K562 (cell line): ENCODE results near the gene ZMIZ1. TPM values are rescaled to one million over a fixed set of nuclear protein-coding genes. Genes with fewer than 3 reads are reported as not detected.

Source experiments
- ASH1L ChIP-seq: fragments of 450-650 bp; IDR thresholded peaks from 2 replicates; pipeline ENCODE4 v1.6.1; 2018; ENCODE audit warnings: borderline replicate concordance, mild to moderate bottlenecking, low read depth; ENCODE audit not compliant: partially characterized antibody
- CTCFL ChIP-seq: IDR thresholded peaks from 2 replicates; pipeline ENCODE4 v1.6.1; 2011; ENCODE audit warnings: borderline replicate concordance, low read depth, mild to moderate bottlenecking, moderate library complexity, low read length; ENCODE audit not compliant: insufficient read depth, poor library complexity, severe bottlenecking
- DPF2 ChIP-seq: fragments of 450-650 bp; IDR thresholded peaks from 2 replicates; pipeline ENCODE4 v1.6.1; 2016
- FIP1L1 ChIP-seq: fragments of 200-400 bp; formaldehyde crosslinking; IDR thresholded peaks from 2 replicates; pipeline ENCODE4 v1.6.1; 2018; ENCODE audit warnings: mild to moderate bottlenecking, low read depth, low read length; ENCODE audit not compliant: poor library complexity, severe bottlenecking
- LARP7 ChIP-seq: fragments of 450-650 bp; IDR thresholded peaks from 2 replicates; pipeline ENCODE4 v1.6.1; 2016
- MYC ChIP-seq, 2 experiments: fragments of 250-450 bp in 1 of 2; sonication (Bioruptor Pico) in 1 of 2; IDR thresholded peaks; 2 replicates each; pipeline versions ENCODE4 v1.5.1 to v1.6.1; 2012 to 2021; ENCODE audit warnings: low read depth in 2 of 2, borderline replicate concordance in 1 of 2, improper control_type of control experiment in 1 of 2, low read length in 1 of 2, mild to moderate bottlenecking in 1 of 2, moderate library complexity in 1 of 2
- NCOA1 ChIP-seq: fragments of 450-650 bp; IDR thresholded peaks from 2 replicates; pipeline ENCODE4 v1.6.1; 2016; ENCODE audit warnings: low read depth
- NELFE ChIP-seq: IDR thresholded peaks from 2 replicates; pipeline ENCODE4 v1.6.1; 2011; ENCODE audit warnings: mild to moderate bottlenecking; ENCODE audit not compliant: insufficient read depth, insufficient read length
- POLR3A ChIP-seq: IDR thresholded peaks from 2 replicates; pipeline ENCODE4 v1.6.1; 2011; ENCODE audit warnings: borderline replicate concordance, mild to moderate bottlenecking, moderate library complexity; ENCODE audit not compliant: insufficient read length, insufficient read depth; ENCODE audit errors: extremely low read depth
- PRMT5 ChIP-seq: sonication (generic); formaldehyde crosslinking; IDR thresholded peaks from 2 replicates; pipeline ENCODE4 v1.5.0; 2020; ENCODE audit warnings: missing genetic modification reagents
- RFX1 ChIP-seq: fragments of 450-650 bp; IDR thresholded peaks from 2 replicates; pipeline ENCODE4 v1.6.1; 2016; ENCODE audit warnings: mild to moderate bottlenecking, moderate library complexity
- RFX5 ChIP-seq: IDR thresholded peaks from 2 replicates; pipeline ENCODE4 v1.6.1; 2011; ENCODE audit warnings: low read depth, mild to moderate bottlenecking, improper control_type of control experiment, low read length
- SMAD2 ChIP-seq: fragments of 150-350 bp; IDR thresholded peaks from 2 replicates; pipeline ENCODE4 v1.6.1; 2014; ENCODE audit warnings: low read depth, mild to moderate bottlenecking, low read length
- TAL1 ChIP-seq: fragments of 450-650 bp; IDR thresholded peaks from 2 replicates; pipeline ENCODE4 v1.6.1; 2016; ENCODE audit warnings: mild to moderate bottlenecking
- TCF3 ChIP-seq: sonication (generic); formaldehyde crosslinking; IDR thresholded peaks from 2 replicates; pipeline ENCODE4 v1.4.0; 2020; ENCODE audit warnings: mild to moderate bottlenecking, missing genetic modification reagents
- XRCC3 ChIP-seq: fragments of 450-650 bp; IDR thresholded peaks from 2 replicates; pipeline ENCODE4 v1.6.1; 2017; ENCODE audit warnings: mild to moderate bottlenecking, moderate library complexity
- ZKSCAN3 ChIP-seq: fragments of 250-450 bp; sonication (Bioruptor Pico); IDR thresholded peaks from 2 replicates; pipeline ENCODE4 v1.4.0; 2020
- ZKSCAN8 ChIP-seq: fragments of 200-800 bp; sonication (Bioruptor generic); IDR thresholded peaks from 2 replicates; pipeline ENCODE4 v1.6.1; 2016; ENCODE audit warnings: missing genetic modification characterization, missing compliant biosample characterization
- ZNF124 ChIP-seq: sonication (generic); formaldehyde crosslinking; IDR thresholded peaks from 2 replicates; pipeline ENCODE4 v1.8.1; 2022; ENCODE audit warnings: missing genetic modification reagents
- polyA plus RNA-seq, 8 experiments: library from polyadenylated mRNA; depleted of rRNA in 4 of 8; stranded (reverse) in 5 of 8; unstranded in 3 of 8; fragments of >200 nt; fragmentation: Nextera tagmentation in 2 of 8; fragmentation: Illumina TruSeq in 1 of 8; extraction: Ambion mirVana in 2 of 8; extraction: Trizol in 1 of 8; gene quantifications; 2 replicates each; pipeline versions ENCODE4 v1.2.1 to v1.2.3, GENCODE V29; 2011 to 2014; ENCODE audit warnings: inconsistent platforms in 1 of 8, missing spikeins in 1 of 8
- total RNA-seq, 7 experiments: library from RNA; depleted of rRNA in 6 of 7; stranded (reverse); fragments of >200 nt in 6 of 7; fragmentation: Illumina TruSeq in 2 of 7; extraction: Trizol in 2 of 7; gene quantifications; 2 replicates each; pipeline versions ENCODE4 v1.2.1 to v1.2.3, GENCODE V29; 2011 to 2021; ENCODE audit warnings: low replicate concordance in 1 of 7
- TF ChIP-seq, protein P1 (sequence below): fragments of 250-450 bp; sonication (Bioruptor Pico); IDR thresholded peaks from 2 replicates; pipeline ENCODE4 v1.4.0; 2020; ENCODE audit warnings: borderline replicate concordance
- TF ChIP-seq, protein P2 (sequence below): fragments of 450-650 bp; formaldehyde crosslinking; IDR thresholded peaks from 2 replicates; pipeline ENCODE4 v1.4.0; 2022; ENCODE audit warnings: missing genetic modification characterization
- TF ChIP-seq, protein P3 (sequence below): fragments of 450-650 bp; IDR thresholded peaks from one replicate; pipeline ENCODE4 v1.6.1; 2018; ENCODE audit warnings: mild to moderate bottlenecking, moderate library complexity; ENCODE audit not compliant: partially characterized antibody

The ZMIZ1 gene
- total and polyA plus RNA-seq, 9 of the 15 experiments (the other 6 are each of a cell fraction or from before 2014, with no cell fraction given) = 1.0 to 37.3 (median 4.3) TPM

- TF ChIP-seq, protein P1, sequence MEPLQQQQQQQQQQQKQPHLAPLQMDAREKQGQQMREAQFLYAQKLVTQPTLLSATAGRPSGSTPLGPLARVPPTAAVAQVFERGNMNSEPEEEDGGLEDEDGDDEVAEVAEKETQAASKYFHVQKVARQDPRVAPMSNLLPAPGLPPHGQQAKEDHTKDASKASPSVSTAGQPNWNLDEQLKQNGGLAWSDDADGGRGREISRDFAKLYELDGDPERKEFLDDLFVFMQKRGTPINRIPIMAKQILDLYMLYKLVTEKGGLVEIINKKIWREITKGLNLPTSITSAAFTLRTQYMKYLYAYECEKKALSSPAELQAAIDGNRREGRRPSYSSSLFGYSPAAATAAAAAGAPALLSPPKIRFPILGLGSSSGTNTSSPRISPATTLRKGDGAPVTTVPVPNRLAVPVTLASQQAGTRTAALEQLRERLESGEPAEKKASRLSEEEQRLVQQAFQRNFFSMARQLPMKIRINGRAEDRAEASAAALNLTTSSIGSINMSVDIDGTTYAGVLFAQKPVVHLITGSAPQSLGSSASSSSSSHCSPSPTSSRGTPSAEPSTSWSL (CRISPR knock-in tag) = no peak
- TF ChIP-seq RFX1 (no peak), PRMT5 (CRISPR knock-in tag) (no peak), TCF3 (CRISPR knock-in tag) (no peak; the same call in 1 of the 2 replicates), LARP7 (0 out of 2 replicates have a peak, but pooled peaks have one; percentile 68), ZKSCAN3 (CRISPR knock-in tag) (no peak), POLR3A (no peak), NCOA1 (peak; percentile 54; the same call in 1 of the 2 replicates), SMAD2 (no peak), NELFE (no peak), ASH1L (no peak), FIP1L1 (peak; percentile 88), XRCC3 (no peak), TAL1 (0 out of 2 replicates have a peak, but pooled peaks have one; percentile 21), DPF2 (peak; percentile 77), RFX5 (peak; percentile 61; the same call in 1 of the 2 replicates), ZNF124 (CRISPR knock-in tag) (no peak), MYC (IDR thresholded peaks at IDR 0.05; ENCODE audit: low read depth, low read length) (peak; percentile 85), MYC (CRISPR knock-in tag; IDR thresholded peaks at IDR 0.05; ENCODE audit: borderline replicate concordance, low read depth) (no peak), CTCFL (peak; percentile 63), ZKSCAN8 (no peak)
- TF ChIP-seq, protein P2, sequence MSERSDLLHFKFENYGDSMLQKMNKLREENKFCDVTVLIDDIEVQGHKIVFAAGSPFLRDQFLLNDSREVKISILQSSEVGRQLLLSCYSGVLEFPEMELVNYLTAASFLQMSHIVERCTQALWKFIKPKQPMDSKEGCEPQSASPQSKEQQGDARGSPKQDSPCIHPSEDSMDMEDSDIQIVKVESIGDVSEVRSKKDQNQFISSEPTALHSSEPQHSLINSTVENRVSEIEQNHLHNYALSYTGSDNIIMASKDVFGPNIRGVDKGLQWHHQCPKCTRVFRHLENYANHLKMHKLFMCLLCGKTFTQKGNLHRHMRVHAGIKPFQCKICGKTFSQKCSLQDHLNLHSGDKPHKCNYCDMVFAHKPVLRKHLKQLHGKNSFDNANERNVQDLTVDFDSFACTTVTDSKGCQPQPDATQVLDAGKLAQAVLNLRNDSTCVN (CRISPR knock-in tag) = peak; percentile 87
- TF ChIP-seq, protein P3, sequence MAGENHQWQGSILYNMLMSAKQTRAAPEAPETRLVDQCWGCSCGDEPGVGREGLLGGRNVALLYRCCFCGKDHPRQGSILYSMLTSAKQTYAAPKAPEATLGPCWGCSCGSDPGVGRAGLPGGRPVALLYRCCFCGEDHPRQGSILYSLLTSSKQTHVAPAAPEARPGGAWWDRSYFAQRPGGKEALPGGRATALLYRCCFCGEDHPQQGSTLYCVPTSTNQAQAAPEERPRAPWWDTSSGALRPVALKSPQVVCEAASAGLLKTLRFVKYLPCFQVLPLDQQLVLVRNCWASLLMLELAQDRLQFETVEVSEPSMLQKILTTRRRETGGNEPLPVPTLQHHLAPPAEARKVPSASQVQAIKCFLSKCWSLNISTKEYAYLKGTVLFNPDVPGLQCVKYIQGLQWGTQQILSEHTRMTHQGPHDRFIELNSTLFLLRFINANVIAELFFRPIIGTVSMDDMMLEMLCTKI = no peak
Observed at GRCh38 chr10:79067241-79068202, 1.2 kb upstream of the ZMIZ1 start (continued).
